HG03064 (cell line): ENCODE measurements around the gene NRF1.
"Not testable (repeated sequence)": the region's sequence is repeated elsewhere in the genome, so short reads cannot be mapped to it uniquely, and the experiment has no call there.

ENCODE experiments used
- ATAC-seq: cut with Tn5 transposase; IDR thresholded peaks from one replicate; pipeline ENCODE4 v1.9.1; 2021; ENCODE audit warnings: low read depth; ENCODE audit not compliant: unreplicated experiment

The NRF1 gene

GRCh38 chr7:129611246-129612111, at the start of gene NRF1:
NRF1 (plus strand) TSS chr7:129611720; CDS start chr7:129657352, 45,632 bp downstream.
- ATAC-seq = peak; percentile 72

- not testable (repeated sequence) for ATAC-seq
Measured at GRCh38 chr7:129566323-129566722, 45.2 kb upstream of the NRF1 start.

DNA sequence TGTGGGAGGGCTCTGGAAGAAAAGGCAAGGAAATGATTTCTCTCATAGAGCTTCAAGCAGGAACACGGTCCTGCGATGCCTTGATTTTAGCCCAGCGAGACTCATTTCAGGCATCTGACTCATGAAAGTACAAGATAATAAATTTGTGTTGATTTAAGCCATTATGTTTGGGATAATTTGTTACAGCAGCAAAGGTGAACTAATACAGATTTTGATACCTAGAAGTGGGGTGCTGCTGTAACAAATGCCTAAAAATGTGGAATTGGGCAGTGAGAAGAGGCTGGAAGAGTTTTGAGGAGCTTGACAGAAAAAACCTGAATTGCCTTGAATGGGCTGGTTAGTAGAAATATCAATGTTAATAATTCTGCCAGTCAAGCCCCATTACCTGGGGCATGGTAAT, 44.1 kb upstream of the NRF1 start:
- no peak for ATAC-seq

DNA sequence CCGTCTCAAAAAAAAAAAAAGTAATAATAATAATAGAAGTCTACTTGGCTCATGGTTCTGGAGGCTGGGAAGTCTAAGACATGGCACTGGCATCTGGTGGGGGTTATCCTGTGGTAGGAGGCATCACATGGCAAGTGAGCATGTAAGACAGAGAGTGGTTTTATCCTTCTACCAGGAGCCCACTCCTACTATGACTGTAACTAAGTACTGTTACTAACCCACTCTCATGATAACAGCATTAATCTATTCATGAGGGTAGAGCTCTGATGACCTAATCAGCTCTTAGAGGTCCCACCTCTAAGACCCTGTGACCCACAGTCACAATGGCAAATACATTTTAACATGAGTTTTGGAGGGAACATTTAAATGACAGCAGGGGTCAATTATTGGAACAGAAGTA, 43.3 kb upstream of the NRF1 start:
- ATAC-seq = no peak

DNA sequence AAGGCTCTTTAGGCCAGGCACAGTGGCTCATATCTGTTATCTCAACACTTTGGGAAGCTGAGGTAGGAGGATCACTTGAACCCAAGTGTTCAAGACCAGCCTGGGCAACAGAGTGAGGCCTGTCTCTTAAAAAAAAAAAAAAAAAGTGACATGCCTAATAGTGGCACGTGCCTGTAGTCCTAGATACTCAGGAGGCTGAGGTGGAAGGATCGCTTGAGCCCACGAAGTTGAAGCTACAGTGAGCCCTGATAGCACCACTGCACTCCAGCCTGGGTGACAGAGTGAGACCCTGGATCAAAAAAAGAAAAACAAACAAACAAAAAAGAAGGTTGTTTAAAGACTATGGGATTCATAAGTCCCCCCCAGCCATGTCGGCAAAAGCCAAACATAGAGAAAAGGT, 42.2 kb upstream of the NRF1 start:
- no peak for ATAC-seq

DNA sequence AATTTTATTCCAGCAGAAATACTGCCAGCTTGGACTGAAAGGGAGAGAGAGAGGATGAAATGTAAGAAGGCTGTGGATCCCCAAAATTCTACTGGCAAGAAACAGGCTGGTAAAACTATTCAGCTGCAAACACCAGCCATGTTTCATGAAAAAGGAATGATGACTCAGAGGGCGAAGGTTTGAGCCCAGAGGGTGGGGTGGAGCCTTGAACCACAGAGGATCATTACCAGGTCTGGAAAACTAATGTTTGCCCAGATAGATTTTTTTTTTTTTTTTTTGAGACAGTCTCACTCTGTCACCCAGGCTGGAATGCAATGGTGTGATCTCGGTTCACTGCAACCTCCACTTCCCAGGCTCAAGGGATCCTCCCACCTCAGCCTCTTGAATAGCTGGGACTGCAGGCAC, 41.7 kb upstream of the NRF1 start:
- no peak for ATAC-seq

- ATAC-seq = no peak
Measured at GRCh38 chr7:129571201-129571600, 40.3 kb upstream of the NRF1 start.

- ATAC-seq = no peak
Measured at GRCh38 chr7:129572205-129572604, 39.3 kb upstream of the NRF1 start.

DNA sequence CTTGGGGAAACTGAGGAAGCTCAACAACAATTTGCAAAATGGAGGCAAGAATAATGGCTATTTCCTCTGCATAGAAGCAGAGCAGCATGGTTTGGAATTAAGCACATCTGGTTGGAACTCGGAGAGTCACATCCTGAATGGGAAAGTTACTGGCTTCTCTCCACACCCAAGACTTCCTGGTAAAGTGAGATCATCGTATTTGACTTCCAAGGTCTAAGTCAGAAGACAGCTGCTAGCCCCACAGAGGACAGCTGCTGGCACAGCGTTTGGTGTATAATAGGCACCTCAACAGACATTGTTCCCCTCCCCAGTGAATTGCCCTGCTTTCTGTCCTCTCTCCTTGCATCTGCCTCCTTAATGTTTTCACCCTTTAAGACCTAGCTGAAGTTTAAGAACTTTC, 37.0 kb upstream of the NRF1 start:
- no peak for ATAC-seq

GRCh38 chr7:129575699-129576098, 35.8 kb upstream of the NRF1 start:
- no peak for ATAC-seq

- no peak for ATAC-seq
Measured at GRCh38 chr7:129576138-129576537, 35.4 kb upstream of the NRF1 start.

GRCh38 chr7:129578829-129579228, 32.7 kb upstream of the NRF1 start:
- no peak for ATAC-seq

GRCh38 chr7:129586179-129586578, 25.3 kb upstream of the NRF1 start:
- not testable (repeated sequence) for ATAC-seq

- no peak for ATAC-seq
Measured at GRCh38 chr7:129588268-129588667, 23.3 kb upstream of the NRF1 start.

DNA sequence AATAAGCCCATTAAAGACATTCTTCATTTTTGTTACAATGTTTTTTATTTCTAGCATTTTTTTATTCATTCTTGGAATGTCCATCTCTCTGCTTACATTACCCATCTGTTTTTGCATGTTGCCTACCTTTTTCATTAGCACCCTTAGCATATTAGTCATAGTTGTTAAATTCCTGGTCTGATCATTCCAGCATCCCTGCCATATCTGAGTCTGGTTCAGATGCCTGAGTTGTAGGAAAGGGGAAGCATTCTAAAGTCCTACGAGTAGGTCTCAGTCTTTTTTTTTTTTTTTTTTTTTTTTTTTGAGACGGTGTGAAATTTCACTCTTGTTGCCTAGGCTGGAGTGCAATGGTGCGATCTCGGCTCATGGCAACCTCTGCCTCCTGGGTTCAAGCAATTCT, 19.7 kb upstream of the NRF1 start:
- no peak for ATAC-seq

GRCh38 chr7:129596386-129596785, 15.1 kb upstream of the NRF1 start:
- not testable (repeated sequence) for ATAC-seq

GRCh38 chr7:129597672-129598071, 13.8 kb upstream of the NRF1 start:
- ATAC-seq = no peak

- ATAC-seq = no peak
Measured at GRCh38 chr7:129599174-129599573, 12.3 kb upstream of the NRF1 start.

DNA sequence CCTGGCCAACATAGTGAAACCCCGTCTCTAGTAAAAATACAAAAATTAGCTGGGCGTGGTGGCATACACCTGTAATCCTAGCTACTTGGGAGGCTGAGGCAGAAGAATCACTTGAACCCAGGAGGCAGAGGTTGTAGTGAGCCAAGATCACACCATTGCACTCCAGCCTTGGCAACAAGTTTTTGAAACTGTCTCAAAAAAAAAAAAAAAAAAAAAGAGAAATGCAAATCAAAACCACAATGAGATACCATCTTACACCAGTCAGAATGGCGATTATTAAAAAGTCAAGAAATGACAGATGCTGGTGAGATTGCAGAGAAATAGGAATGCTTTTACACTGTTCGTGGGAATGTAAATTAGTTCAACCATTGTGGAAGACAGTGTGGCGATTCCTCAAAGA, 7.9 kb upstream of the NRF1 start:
- not testable (repeated sequence) for ATAC-seq

- not testable (repeated sequence) for ATAC-seq
Measured at GRCh38 chr7:129604021-129604420, 7.5 kb upstream of the NRF1 start.

DNA sequence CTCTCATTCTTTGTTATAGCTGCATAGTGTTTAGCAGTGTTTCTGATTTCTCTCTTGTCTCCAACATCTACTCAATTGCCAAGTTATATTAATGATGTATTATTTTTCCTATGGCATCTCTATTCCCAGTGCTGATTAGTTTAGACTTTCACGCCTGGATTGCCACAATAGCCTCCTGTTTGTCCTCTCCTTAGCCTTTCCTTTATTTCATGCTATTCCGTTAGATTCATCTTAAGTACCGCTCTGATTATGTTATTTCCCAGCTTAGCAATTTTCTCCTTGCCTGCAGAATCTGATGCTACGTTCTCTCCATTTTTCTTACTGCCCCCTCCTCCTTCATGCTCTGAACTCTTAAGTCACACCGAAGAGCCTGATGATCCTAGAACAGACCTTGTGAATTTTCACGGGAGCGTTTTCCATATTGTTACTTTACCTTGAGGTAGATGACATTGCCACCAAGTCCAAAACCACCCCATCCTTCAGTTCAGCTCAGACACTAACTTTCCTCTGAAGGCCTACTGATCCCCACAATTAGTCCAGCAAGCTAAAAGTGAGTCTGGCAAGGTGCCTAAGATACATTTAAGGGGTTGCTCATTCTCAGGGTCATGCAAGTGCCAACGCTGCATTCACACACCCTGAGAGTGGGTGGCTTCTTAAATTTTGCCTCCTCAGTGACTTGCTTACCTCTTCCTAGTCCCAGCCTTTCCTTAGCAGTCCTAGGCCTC, 6.6 kb upstream of the NRF1 start:
- no peak for ATAC-seq
